Liver (tissue), 9 donors: ENCODE data around the gene SNX1. TPM values are rescaled to one million over a fixed set of nuclear protein-coding genes. Genes with fewer than 3 reads are reported as not detected.

Experiments used
- DNase-seq: peaks from one replicate; pipeline ENCODE4 v3.0.0-alpha.2; 2017; ENCODE audit warnings: low spot score
- H3K27ac ChIP-seq, 2 donors: one replicate each; pipeline ENCODE4 v1.7.0; 2013; ENCODE audit warnings: inconsistent platforms in 2 of 2, low read length in 2 of 2, control low read depth in 1 of 2, low read depth in 1 of 2, mild to moderate bottlenecking in 1 of 2
- H3K27me3 ChIP-seq, 4 donors: one replicate each; pipeline versions ENCODE4 v1.6.1 to v1.7.0; 2013; ENCODE audit warnings: low read length in 3 of 4, inconsistent platforms in 1 of 4, mild to moderate bottlenecking in 1 of 4, moderate library complexity in 1 of 4; ENCODE audit not compliant: control insufficient read depth in 4 of 4, insufficient read depth in 4 of 4
- H3K36me3 ChIP-seq, 4 donors: one replicate each; pipeline versions ENCODE4 v1.6.1 to v1.7.0; 2013; ENCODE audit warnings: low read length in 3 of 4, mild to moderate bottlenecking in 3 of 4, low read depth in 1 of 4, moderate library complexity in 1 of 4; ENCODE audit not compliant: control insufficient read depth in 4 of 4, insufficient read depth in 3 of 4
- H3K4me1 ChIP-seq, 4 donors: one replicate each; pipeline versions ENCODE4 v1.6.1 to v1.7.0; 2013; ENCODE audit warnings: low read length in 3 of 4, mild to moderate bottlenecking in 3 of 4, moderate library complexity in 1 of 4; ENCODE audit not compliant: control insufficient read depth in 4 of 4, insufficient read depth in 4 of 4
- H3K4me3 ChIP-seq, 3 donors: one replicate each; pipeline versions ENCODE4 v1.6.1 to v1.7.0; 2013; ENCODE audit warnings: low read length in 3 of 3, control low read depth in 1 of 3, low read depth in 1 of 3, mild to moderate bottlenecking in 1 of 3
- H3K9ac ChIP-seq, 2 donors: one replicate each; pipeline ENCODE4 v1.7.0; 2013; ENCODE audit warnings: low read length in 2 of 2, mild to moderate bottlenecking in 2 of 2, moderate library complexity in 2 of 2, control low read depth in 1 of 2, low read depth in 1 of 2
- H3K9me3 ChIP-seq, 4 donors: one replicate each; pipeline versions ENCODE4 v1.6.1 to v1.7.0; 2013; ENCODE audit warnings: low read length in 3 of 4; ENCODE audit not compliant: control insufficient read depth in 4 of 4
- EGR1 ChIP-seq, 2 donors: IDR thresholded peaks; 2 replicates each; pipeline ENCODE4 v1.6.1; 2016 to 2018; ENCODE audit warnings: antibody characterized with exemption in 2 of 2, low read depth in 2 of 2
- FOXA1 ChIP-seq: IDR thresholded peaks from 2 replicates; pipeline ENCODE4 v1.6.1; 2016; ENCODE audit warnings: antibody characterized with exemption
- FOXA2 ChIP-seq: IDR thresholded peaks from 2 replicates; pipeline ENCODE4 v1.6.1; 2016; ENCODE audit warnings: antibody characterized with exemption
- GABPA ChIP-seq, 2 donors: IDR thresholded peaks in 1 of 2; conservative IDR thresholded peaks in 1 of 2; 2 replicates each; pipeline ENCODE4 v1.6.1; 2016; ENCODE audit warnings: antibody characterized with exemption in 2 of 2, mild to moderate bottlenecking in 1 of 2, moderate library complexity in 1 of 2
- HNF4A ChIP-seq, 2 donors: conservative IDR thresholded peaks; 2 replicates each; pipeline ENCODE4 v1.6.1; 2016; ENCODE audit warnings: antibody characterized with exemption in 2 of 2, mild to moderate bottlenecking in 2 of 2
- JUND ChIP-seq, 2 donors: IDR thresholded peaks; 2 replicates each; pipeline ENCODE4 v1.6.1; 2016; ENCODE audit warnings: antibody characterized with exemption in 2 of 2
- NR2F2 ChIP-seq: IDR thresholded peaks from 2 replicates; pipeline ENCODE4 v1.6.1; 2016; ENCODE audit warnings: antibody characterized with exemption
- RAD21 ChIP-seq, 2 donors: IDR thresholded peaks; 2 replicates each; pipeline ENCODE4 v1.6.1; 2016; ENCODE audit warnings: antibody characterized with exemption in 2 of 2, mild to moderate bottlenecking in 2 of 2
- RXRA ChIP-seq, 2 donors: IDR thresholded peaks; 2 replicates each; pipeline ENCODE4 v1.6.1; 2017 to 2018; ENCODE audit warnings: antibody characterized with exemption in 2 of 2, mild to moderate bottlenecking in 1 of 2
- SP1 ChIP-seq: IDR thresholded peaks from 2 replicates; pipeline ENCODE4 v1.6.1; 2018; ENCODE audit warnings: antibody characterized with exemption, mild to moderate bottlenecking
- TAF1 ChIP-seq: conservative IDR thresholded peaks from 2 replicates; pipeline ENCODE4 v1.6.1; 2016; ENCODE audit warnings: antibody characterized with exemption, mild to moderate bottlenecking
- YY1 ChIP-seq: IDR thresholded peaks from 2 replicates; pipeline ENCODE4 v1.6.1; 2016; ENCODE audit warnings: antibody characterized with exemption, mild to moderate bottlenecking
- WGBS: extraction: QIAGEN DNeasy Blood & Tissue Kit; methylation state at CpG from one replicate; pipeline ENCODE4 v1.1.7; 2013; 5-methylcytosine and 5-hydroxymethylcytosine counted together
- polyA plus RNA-seq, 2 donors: library from polyadenylated mRNA; stranded (reverse) in 1 of 2; unstranded in 1 of 2; fragments of 200-250 nt in 1 of 2; fragments of >200 nt in 1 of 2; fragmentation: Nextera tagmentation in 1 of 2; extraction: Ambion mirVana in 1 of 2; gene quantifications; one replicate each; pipeline versions ENCODE4 v1.2.1 to v1.2.3, GENCODE V29; 2013 to 2015
- total RNA-seq, 2 donors: library from RNA; depleted of rRNA; stranded (reverse); fragments of >200 nt; gene quantifications; one replicate each; pipeline ENCODE4 v1.2.3, GENCODE V29; 2014
- TF ChIP-seq, protein P1 (sequence below): IDR thresholded peaks from 2 replicates; pipeline ENCODE4 v1.6.1; 2016; ENCODE audit warnings: antibody characterized with exemption
- TF ChIP-seq, protein P2 (sequence below): fragments of 150-350 bp; IDR thresholded peaks from 2 replicates; pipeline ENCODE4 v1.5.1; 2017; ENCODE audit warnings: improper control_type of control experiment, low read depth, low read length; ENCODE audit not compliant: missing input control
- TF ChIP-seq, protein P3 (sequence below): IDR thresholded peaks from 2 replicates; pipeline ENCODE4 v1.6.1; 2016; ENCODE audit warnings: antibody characterized with exemption
- TF ChIP-seq, protein P4 (sequence below): IDR thresholded peaks from 2 replicates; pipeline ENCODE4 v1.6.1; 2016; ENCODE audit warnings: antibody characterized with exemption
- TF ChIP-seq, protein P5 (sequence below): IDR thresholded peaks from 2 replicates; pipeline ENCODE4 v1.6.1; 2016; ENCODE audit warnings: antibody characterized with exemption, mild to moderate bottlenecking
- donor health status: healthy.
- donor health status: healthy.
- donor health status: healthy.
- donor health status: healthy.
- donor health status: healthy.

The SNX1 gene
- total and polyA plus RNA-seq, 4 donors: 40.0 to 67.4 (median 45.0) TPM

DNA sequence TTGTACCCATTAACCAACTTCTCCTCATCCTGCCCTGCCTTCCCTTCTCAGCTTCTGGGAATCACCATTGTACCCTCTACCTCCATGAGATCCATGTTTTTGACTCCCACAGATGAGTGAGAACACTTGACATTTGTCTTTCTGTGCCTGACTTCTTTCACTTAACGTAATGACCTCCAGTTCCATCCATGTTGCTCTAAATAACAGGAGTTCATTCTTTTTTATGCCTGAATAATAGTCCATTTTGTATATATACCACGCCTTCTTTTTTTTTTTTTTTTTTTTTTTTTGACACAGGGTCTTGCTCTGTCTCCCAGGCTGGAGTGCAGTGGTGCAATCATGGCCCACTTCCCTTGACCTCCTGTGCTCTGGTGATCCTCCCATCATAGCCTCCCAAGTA lies 6.7 kb downstream of the SNX1 start:
- Histone ChIP-seq H3K27me3 (no peaks in the 10 kb centered on the region), H3K4me1 (peaks cover 19 to 65% (median 63%) of the 10 kb centered on the region in 4 donors), H3K27ac (no peak overlapping the region), H3K9ac (no peak overlapping the region), H3K4me3 (no peak overlapping the region), H3K36me3 (no peaks in the 10 kb centered on the region), H3K9me3 (no peaks in the 10 kb centered on the region)
- 93% methylated on average over 2 of the region's 2 CpGs for WGBS
- TF ChIP-seq TAF1 (no peak), RXRA (IDR thresholded peaks at IDR 0.05) (no peak), EGR1 (IDR thresholded peaks at IDR 0.05; ENCODE audit: low read depth in 2 of 2) (no peak), JUND (IDR thresholded peaks at IDR 0.05) (no peak), SP1 (no peak), NR2F2 (no peak), GABPA (IDR thresholded peaks at IDR 0.05 in 1 of 2, conservative IDR thresholded peaks at IDR 0.05 in 1 of 2) (no peak), FOXA1 (no peak), FOXA2 (no peak), YY1 (no peak)
- TF ChIP-seq, protein P1, sequence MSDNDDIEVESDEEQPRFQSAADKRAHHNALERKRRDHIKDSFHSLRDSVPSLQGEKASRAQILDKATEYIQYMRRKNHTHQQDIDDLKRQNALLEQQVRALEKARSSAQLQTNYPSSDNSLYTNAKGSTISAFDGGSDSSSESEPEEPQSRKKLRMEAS: no peak
- TF ChIP-seq, protein P2, sequence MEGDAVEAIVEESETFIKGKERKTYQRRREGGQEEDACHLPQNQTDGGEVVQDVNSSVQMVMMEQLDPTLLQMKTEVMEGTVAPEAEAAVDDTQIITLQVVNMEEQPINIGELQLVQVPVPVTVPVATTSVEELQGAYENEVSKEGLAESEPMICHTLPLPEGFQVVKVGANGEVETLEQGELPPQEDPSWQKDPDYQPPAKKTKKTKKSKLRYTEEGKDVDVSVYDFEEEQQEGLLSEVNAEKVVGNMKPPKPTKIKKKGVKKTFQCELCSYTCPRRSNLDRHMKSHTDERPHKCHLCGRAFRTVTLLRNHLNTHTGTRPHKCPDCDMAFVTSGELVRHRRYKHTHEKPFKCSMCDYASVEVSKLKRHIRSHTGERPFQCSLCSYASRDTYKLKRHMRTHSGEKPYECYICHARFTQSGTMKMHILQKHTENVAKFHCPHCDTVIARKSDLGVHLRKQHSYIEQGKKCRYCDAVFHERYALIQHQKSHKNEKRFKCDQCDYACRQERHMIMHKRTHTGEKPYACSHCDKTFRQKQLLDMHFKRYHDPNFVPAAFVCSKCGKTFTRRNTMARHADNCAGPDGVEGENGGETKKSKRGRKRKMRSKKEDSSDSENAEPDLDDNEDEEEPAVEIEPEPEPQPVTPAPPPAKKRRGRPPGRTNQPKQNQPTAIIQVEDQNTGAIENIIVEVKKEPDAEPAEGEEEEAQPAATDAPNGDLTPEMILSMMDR: no peak
- TF ChIP-seq, protein P3, sequence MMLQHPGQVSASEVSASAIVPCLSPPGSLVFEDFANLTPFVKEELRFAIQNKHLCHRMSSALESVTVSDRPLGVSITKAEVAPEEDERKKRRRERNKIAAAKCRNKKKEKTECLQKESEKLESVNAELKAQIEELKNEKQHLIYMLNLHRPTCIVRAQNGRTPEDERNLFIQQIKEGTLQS: no peak
- TF ChIP-seq, protein P4, sequence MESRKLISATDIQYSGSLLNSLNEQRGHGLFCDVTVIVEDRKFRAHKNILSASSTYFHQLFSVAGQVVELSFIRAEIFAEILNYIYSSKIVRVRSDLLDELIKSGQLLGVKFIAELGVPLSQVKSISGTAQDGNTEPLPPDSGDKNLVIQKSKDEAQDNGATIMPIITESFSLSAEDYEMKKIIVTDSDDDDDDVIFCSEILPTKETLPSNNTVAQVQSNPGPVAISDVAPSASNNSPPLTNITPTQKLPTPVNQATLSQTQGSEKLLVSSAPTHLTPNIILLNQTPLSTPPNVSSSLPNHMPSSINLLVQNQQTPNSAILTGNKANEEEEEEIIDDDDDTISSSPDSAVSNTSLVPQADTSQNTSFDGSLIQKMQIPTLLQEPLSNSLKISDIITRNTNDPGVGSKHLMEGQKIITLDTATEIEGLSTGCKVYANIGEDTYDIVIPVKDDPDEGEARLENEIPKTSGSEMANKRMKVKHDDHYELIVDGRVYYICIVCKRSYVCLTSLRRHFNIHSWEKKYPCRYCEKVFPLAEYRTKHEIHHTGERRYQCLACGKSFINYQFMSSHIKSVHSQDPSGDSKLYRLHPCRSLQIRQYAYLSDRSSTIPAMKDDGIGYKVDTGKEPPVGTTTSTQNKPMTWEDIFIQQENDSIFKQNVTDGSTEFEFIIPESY: no peak
- DNase-seq: no peak

DNA sequence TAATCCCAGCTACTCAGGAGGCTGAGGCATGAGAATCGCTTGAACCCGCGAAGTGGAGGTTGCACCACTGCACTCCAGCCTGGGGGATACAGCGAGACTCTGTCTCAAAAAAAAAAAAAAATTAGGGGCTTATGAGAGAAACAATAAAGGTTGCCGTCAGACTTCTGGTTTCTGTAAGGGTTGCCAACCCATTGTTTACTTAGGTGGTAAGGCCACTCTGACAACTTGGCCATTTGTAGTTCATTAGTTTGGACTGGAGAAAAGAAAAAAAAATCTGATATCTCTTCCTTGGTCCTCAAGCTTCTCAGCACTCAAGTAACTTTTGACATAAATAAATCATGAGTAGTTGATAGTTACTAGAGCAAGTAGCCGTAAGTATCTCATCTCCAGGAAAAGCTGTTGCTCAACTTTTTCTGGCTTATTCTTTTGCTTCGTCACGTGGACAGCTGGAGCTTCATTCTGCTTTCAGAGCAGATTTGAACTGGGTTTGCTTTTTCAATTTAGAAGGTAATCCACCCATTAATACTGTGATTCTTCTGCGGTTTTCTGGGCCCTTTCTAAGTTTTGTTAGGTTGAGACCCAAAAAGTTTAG lies 9.4 kb downstream of the SNX1 start:
- H3K27me3 ChIP-seq: no peaks in the 10 kb centered on the region
- H3K36me3 ChIP-seq: no peaks in the 10 kb centered on the region
- no peak overlapping the region for H3K4me3 ChIP-seq
- peak overlapping the region in 1 of 2 donors; percentile 58 for H3K9ac ChIP-seq
- H3K4me1 ChIP-seq: peaks cover 19 to 57% (median 52%) of the 10 kb centered on the region in 4 donors
- peak overlapping the region; percentile 72 to 89 for H3K27ac ChIP-seq
- no peak for DNase-seq
- H3K9me3 ChIP-seq: no peaks in the 10 kb centered on the region
- WGBS: 41% methylated on average over 9 of the region's 9 CpGs
- TF ChIP-seq, protein P5, sequence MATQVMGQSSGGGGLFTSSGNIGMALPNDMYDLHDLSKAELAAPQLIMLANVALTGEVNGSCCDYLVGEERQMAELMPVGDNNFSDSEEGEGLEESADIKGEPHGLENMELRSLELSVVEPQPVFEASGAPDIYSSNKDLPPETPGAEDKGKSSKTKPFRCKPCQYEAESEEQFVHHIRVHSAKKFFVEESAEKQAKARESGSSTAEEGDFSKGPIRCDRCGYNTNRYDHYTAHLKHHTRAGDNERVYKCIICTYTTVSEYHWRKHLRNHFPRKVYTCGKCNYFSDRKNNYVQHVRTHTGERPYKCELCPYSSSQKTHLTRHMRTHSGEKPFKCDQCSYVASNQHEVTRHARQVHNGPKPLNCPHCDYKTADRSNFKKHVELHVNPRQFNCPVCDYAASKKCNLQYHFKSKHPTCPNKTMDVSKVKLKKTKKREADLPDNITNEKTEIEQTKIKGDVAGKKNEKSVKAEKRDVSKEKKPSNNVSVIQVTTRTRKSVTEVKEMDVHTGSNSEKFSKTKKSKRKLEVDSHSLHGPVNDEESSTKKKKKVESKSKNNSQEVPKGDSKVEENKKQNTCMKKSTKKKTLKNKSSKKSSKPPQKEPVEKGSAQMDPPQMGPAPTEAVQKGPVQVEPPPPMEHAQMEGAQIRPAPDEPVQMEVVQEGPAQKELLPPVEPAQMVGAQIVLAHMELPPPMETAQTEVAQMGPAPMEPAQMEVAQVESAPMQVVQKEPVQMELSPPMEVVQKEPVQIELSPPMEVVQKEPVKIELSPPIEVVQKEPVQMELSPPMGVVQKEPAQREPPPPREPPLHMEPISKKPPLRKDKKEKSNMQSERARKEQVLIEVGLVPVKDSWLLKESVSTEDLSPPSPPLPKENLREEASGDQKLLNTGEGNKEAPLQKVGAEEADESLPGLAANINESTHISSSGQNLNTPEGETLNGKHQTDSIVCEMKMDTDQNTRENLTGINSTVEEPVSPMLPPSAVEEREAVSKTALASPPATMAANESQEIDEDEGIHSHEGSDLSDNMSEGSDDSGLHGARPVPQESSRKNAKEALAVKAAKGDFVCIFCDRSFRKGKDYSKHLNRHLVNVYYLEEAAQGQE: peak; percentile 15
- TF ChIP-seq HNF4A (conservative IDR thresholded peaks at IDR 0.05) (peak; percentile 22 to 35), GABPA (IDR thresholded peaks at IDR 0.05 in 1 of 2, conservative IDR thresholded peaks at IDR 0.05 in 1 of 2) (no peak), RAD21 (IDR thresholded peaks at IDR 0.05) (peak in 1 of 2 donors; percentile 4), YY1 (peak; percentile 41), FOXA2 (peak; percentile 75), SP1 (peak; percentile 27), JUND (IDR thresholded peaks at IDR 0.05) (no peak), RXRA (IDR thresholded peaks at IDR 0.05) (peak in 1 of 2 donors; percentile 61)
- TF ChIP-seq, protein P4: no peak
- TF ChIP-seq, protein P1: peak; percentile 44
